GM13977 (cell line): Measurements from ENCODE around the gene PRICKLE2.

ENCODE experiments used
- DNase-seq: peaks from one replicate; pipeline ENCODE4 v3.0.0; 2012; ENCODE audit warnings: low spot score
- in situ Hi-C: fragments of 300-500 bp; cut with MboI; formaldehyde crosslinking; loops from one replicate; pipeline ENCODE4 v1.12.0; 2022; ENCODE audit warnings: low sequenced_read_pairs, low pct_unique_long_range_greater_than_20kb, mixed read lengths, inconsistent platforms; ENCODE audit not compliant: unreplicated experiment
- TF ChIP-seq, protein P1 (sequence below): IDR thresholded peaks from 2 replicates; pipeline ENCODE4 v1.5.1; 2012; ENCODE audit warnings: mild to moderate bottlenecking, control low read depth; ENCODE audit not compliant: insufficient read depth; ENCODE audit errors: extremely low read depth, missing control alignments

Gene PRICKLE2

DNA sequence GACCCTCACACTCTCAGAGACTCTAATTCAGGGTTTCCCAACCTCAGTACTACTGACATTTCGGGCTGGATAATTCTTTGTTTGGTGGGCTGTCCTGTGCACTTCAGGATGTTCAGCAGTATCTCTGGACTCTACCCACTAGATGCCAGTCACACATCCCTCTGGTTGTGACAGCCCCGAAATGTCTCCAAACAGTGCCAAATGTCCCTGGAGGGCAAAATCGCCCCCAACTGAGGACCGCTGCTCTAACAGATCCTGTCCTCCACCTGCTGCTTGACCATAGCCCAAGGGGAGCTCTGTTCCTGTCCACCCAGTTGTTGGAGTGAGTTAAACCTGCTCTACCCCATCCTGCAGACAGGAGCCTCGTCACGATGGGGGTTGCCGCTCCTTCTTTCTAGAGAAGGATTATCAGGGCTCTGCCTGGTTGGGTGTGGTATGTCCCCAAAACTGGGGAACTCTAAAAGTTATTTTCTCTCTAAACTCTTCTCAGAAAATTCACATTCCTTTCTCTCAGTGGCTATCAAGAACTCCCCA, 116.4 kb downstream of the PRICKLE2 start:
- in situ Hi-C loops, result no loop called here
- no peak for DNase-seq
- TF ChIP-seq, protein P1, sequence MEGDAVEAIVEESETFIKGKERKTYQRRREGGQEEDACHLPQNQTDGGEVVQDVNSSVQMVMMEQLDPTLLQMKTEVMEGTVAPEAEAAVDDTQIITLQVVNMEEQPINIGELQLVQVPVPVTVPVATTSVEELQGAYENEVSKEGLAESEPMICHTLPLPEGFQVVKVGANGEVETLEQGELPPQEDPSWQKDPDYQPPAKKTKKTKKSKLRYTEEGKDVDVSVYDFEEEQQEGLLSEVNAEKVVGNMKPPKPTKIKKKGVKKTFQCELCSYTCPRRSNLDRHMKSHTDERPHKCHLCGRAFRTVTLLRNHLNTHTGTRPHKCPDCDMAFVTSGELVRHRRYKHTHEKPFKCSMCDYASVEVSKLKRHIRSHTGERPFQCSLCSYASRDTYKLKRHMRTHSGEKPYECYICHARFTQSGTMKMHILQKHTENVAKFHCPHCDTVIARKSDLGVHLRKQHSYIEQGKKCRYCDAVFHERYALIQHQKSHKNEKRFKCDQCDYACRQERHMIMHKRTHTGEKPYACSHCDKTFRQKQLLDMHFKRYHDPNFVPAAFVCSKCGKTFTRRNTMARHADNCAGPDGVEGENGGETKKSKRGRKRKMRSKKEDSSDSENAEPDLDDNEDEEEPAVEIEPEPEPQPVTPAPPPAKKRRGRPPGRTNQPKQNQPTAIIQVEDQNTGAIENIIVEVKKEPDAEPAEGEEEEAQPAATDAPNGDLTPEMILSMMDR, result no peak

DNA sequence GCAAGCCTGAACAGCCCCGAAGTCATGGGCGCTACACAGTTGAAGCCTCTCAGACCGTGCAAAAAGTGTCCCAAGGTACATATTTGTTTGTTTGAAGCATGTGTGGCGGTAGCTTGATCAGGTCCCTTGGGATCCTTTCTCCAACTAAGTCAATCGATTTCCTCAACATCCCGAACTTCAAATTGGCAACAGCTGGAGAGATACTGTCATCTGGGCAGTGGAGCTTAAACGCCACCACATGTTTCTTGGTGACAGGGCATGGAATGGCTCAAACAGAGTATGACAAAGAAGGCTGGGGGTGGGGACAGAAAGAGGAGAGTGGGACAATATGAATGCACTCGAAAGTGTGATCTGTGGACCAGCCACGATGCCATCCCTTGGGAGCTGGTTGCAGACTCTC, 117.0 kb downstream of the PRICKLE2 start:
- DNase-seq, result no peak
- in situ Hi-C loops, result no loop called here
- TF ChIP-seq, protein P1, result no peak

DNA sequence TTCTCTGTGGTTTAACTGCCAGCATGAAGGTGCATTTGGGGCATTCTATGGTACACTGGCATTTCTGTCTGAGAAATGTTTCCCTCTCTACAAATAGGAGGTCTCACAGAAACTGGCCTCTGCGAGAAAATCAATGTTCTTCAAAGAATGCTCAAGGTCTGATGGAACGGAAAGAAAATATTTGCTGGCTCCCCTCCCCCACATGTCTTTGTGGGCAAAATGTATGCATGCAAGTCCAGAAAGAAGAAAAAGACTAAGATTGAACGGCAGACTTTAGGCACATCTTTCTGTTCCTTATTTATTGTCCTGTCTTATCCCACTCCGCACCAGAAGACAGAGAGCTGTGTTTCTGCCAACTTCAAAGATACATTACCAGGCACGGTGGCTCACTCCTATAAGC, 118.1 kb downstream of the PRICKLE2 start:
- DNase-seq, result no peak
- in situ Hi-C loops, result no loop called here
- TF ChIP-seq, protein P1, result no peak

DNA sequence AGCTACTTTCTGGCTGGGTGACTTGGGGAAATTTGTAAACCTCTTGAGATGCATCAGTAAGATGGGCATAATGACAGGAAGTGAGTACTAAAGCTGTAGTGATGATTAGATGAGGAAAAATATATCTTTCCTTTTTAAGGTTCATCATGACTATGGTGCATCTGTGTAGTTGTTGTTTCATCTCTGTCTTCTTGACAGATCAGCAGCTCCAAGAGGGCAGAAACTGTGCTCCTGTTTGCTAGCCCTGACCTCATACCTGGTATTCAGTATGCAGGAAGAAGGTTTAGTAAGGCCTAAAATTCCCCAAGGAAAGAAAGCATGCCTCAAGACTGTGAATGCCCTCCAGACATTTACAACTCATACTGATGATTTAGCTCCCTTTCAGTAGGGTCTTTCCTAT, 119.5 kb downstream of the PRICKLE2 start:
- TF ChIP-seq, protein P1, result no peak
- DNase-seq, result no peak
- in situ Hi-C loops, result no loop called here

DNA sequence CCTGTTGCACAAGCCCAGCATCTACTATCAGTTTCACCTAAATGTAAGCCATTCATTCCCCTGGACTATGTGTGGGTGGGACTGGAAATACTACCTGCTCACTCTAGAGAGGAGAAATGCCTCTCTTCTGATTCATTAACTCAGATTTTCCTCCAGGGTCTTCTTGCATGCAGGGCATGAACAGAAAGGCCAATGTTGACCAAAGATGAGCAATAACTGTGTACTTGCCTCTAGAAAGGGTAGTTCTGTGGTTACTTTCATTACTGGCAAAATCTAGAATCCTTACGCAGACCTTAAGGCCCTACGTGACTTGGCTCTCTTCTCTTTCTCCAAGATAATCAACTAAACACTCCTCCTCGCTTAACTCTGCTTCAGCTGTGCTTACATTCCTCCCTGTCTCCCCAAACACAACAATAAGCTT, 120.6 kb downstream of the PRICKLE2 start:
- no peak for DNase-seq
- TF ChIP-seq, protein P1, result no peak
- in situ Hi-C loops, result no loop called here

DNA sequence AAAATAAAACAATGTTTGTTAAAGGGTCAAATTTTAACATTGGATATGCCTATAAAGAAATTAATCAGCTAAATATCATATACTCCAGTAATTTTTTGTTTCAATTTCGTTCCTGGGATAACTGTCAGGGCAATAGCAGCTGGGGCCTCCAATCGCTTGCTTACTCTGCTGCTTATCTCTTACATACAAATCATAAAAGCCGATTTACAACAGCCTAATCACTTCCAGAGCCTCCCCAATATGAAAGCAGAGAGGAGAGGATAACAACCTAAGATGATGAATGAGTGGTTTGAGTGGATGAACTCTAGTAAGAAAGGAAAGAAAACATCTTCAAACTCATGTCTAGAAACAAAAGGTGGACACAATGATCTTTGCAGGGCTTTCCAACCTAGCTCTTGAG, 121.3 kb downstream of the PRICKLE2 start:
- in situ Hi-C loops, result no loop called here
- DNase-seq, result no peak
- TF ChIP-seq, protein P1, result no peak

DNA sequence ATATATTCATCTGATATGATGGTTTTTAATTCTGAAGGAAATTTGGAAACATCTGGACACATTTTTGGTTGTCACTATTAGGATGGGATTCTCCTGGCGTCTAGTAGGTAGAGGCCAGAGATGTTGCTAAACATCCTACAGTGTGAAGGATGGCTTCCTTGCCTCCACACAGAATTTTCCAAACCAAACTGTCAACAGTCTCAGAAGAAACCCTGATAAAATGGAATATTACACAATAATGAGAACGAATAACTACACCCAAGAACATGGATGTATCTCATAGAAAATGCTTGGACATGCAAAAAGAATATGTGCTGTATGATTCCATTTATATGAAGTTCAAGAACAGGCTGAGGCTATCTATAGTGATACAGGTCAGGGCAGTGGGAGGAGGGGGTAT, 122.1 kb downstream of the PRICKLE2 start:
- TF ChIP-seq, protein P1, result no peak
- in situ Hi-C loops, result no loop called here
- DNase-seq, result no peak
